ENCODE measurements around the gene RNF182.
A peak's percentile ranks its signal among the peaks of the same experiment; 100 is the strongest.
"Not testable (repeated sequence)": the region's sequence is repeated elsewhere in the genome, so short reads cannot be mapped to it uniquely, and the experiment has no call there.

Gene RNF182

GRCh38 chr6:13918686-13919250 is 6.0 kb upstream of the RNF182 start:
- DNase-seq, result no peak

DNA sequence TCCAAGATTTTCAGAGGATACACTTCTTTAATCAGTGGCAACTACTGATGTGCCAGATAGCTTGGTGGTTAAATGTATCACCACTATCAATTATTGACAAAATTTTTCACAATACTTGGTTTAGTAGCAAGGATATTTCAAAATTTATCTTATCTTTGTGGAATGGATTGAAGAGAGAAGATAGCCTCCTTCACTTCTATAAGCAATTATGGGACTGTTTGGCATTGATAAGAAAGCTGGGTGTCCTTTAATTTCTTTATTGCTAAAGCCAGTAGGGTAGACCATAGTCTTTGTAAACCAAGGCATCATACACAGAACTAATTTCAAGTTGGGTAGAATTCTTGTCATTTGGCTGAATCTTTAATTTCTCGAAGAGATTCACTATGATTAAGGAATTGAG is 4.9 kb upstream of the RNF182 start:
- no peak for DNase-seq

- no peak for DNase-seq
Observed at GRCh38 chr6:13920552-13920951, 4.2 kb upstream of the RNF182 start.

GRCh38 chr6:13922750-13923149 is 2.0 kb upstream of the RNF182 start:
- no peak for DNase-seq

DNA sequence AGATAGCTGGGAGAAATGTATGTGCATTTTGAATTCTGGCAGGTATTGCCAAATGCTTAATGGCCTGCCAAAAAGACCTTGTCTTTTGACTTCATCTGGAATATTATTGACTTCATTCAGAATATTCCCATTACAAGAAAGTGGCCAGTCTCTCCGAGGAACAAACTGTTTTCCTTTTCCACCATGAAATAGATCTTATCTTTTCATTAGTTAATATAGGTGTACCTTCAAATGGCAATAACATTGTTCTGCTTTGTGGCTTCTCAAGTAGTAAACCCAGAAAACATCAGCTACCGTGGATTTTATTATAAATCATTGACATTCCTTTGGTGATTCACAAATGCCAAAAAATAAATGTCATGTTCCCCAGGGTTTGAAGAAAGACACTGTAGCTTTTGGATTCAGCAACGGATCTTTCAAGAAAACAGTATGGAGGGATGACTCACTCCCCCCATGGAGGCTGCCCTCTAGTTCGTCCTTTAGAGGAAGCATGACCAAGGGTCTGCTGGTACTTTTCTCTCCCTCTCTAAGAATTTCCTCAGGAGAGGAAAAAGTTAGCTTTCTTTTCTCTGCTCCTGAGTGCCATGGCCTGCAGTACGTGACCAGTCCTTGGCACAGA is 1.1 kb upstream of the RNF182 start:
- no peak for DNase-seq

- peak; percentile 63 for DNase-seq
Observed at GRCh38 chr6:13924146-13924948, 405 bp upstream of the RNF182 start.

DNA sequence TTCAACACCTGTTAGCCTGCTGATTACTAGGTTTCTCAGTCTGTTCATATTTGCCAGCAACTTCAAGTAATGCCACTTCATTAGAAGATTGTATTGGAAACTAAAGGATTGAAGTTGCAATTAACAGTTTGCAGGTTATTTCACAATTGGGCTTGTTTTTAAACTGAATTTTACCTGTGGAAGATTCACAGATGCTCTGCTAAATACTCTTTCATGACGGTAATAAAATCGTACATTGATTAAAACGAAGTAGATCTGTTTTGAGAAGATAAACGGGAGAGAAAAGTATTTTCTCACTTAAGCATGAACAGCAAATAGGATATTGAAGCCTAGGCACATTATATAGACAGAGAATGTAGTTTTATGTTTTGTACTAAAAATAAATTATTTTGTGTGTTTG is 1.6 kb downstream of the RNF182 start:
- no peak for DNase-seq

- no peak for DNase-seq
Observed at GRCh38 chr6:13927203-13927602, 2.5 kb downstream of the RNF182 start.

DNA sequence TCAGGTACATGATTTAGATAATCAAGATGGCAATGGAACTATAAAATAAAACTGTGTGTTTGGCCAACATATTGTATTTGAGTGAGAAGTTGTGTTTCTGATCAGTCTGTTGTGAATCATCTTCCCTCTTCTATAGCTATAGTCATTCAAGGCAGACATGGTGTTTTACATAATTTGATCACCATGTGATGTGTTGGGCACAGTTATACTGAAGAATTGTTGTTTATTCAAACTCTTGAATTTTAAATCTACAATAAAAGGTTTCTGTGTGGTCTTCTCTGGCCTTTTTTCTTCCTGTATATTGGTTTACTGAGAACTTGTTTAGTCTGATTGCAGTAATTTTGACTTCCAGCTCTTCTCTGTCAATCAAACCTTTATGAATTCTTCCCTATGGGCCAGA is 4.4 kb downstream of the RNF182 start:
- no peak for DNase-seq

DNA sequence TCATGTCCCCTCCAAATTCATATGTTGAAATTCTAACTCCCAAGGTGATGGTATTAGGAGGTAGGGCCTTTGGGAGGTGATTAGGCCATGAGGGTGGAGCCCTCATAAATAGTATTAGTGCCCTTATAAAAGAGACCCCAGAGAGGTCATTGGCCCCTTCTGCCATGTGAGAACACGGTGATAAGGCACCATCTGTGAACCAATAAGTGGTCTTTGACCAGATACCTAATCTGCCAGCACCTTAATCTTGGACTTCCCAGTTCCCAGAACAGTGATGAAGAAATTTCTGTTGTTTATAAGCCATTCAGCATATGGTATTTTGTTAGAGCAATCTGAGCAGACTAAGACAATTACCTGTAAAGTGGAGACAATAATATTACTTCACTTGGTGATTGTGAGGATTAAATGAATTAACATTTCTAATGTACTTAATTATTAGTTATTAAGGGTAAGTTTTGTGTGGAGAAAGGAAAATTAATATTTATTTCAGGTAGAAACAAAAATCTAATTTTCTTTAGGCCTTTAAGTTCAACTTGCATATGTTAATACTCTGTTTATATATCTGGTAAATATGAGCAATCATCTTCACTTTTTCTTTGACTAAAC is 7.1 kb downstream of the RNF182 start:
- DNase-seq, result no peak

- no peak for DNase-seq
Observed at GRCh38 chr6:13932785-13933184, 8.0 kb downstream of the RNF182 start.

GRCh38 chr6:13934721-13935120 is 10.0 kb downstream of the RNF182 start:
- DNase-seq, result no peak

GRCh38 chr6:13935190-13935880 is 10.6 kb downstream of the RNF182 start:
- no peak for DNase-seq

- not testable (repeated sequence) for DNase-seq
Observed at GRCh38 chr6:13935881-13936261, 11.1 kb downstream of the RNF182 start.

- no peak for DNase-seq
Observed at GRCh38 chr6:13941902-13942301, 17.1 kb downstream of the RNF182 start.

GRCh38 chr6:13943943-13944342 is 19.2 kb downstream of the RNF182 start:
- DNase-seq, result no peak

GRCh38 chr6:13946506-13946905 is 21.8 kb downstream of the RNF182 start:
- no peak for DNase-seq

GRCh38 chr6:13947611-13948178 is 22.9 kb downstream of the RNF182 start:
- no peak for DNase-seq

- no peak for DNase-seq
Observed at GRCh38 chr6:13952101-13952500, 27.3 kb downstream of the RNF182 start.

DNA sequence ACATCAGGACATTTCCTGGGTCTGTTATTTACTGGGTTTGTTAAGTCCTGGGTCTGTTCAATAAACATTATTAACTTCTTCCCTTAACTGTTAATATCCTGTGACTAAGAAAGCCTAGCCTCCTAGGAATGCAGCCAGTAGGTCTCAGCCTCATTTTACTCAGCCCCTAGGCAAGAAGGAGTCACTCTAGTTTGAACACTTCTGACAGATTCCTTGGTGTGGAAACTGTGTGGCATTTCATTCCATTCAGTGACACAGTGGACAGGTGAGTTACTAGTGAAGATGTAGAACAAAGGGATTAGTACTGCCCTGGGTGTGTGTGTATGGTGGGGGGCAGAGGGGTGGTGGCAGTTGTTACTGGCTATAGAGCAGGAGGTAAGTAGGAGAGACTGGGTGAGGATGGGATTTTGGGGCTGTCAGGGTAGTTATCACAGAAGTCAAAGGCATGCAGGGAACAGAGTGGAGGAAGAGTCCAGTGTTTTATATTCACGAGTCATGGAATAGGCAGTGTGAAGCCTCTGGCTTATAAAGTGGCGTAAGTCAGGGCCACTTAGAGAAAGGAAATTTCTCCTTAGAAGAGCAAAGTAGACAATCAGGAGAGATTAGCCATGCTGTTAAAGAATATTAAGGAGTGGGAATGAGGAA is 28.4 kb downstream of the RNF182 start:
- no peak for DNase-seq

GRCh38 chr6:13965582-13966127 is 40.9 kb downstream of the RNF182 start:
- no peak for DNase-seq

- DNase-seq, result no peak
Observed at GRCh38 chr6:13971303-13971702, 46.6 kb downstream of the RNF182 start.
